GM13976 (cell line): Measurements from ENCODE around the gene SNTB2.

Experiments
- DNase-seq: peaks from one replicate; pipeline ENCODE4 v3.0.0; 2012; ENCODE audit warnings: low spot score
- CTCF ChIP-seq: IDR thresholded peaks from 2 replicates; pipeline ENCODE4 v1.5.1; 2012; ENCODE audit warnings: borderline replicate concordance, mild to moderate bottlenecking; ENCODE audit not compliant: insufficient read depth; ENCODE audit errors: extremely low read depth, missing control alignments, control extremely low read depth
- in situ Hi-C: fragments of 300-500 bp; cut with MboI; formaldehyde crosslinking; loops from one replicate; pipeline ENCODE4 v1.12.0; 2022; ENCODE audit warnings: low sequenced_read_pairs, mixed read lengths, inconsistent platforms; ENCODE audit not compliant: unreplicated experiment

The SNTB2 gene

GRCh38 chr16:69169051-69169450, 17.9 kb upstream of the SNTB2 start:
- in situ Hi-C loops: no loop called here
- DNase-seq: no peak
- no peak for TF ChIP-seq CTCF

- no peak for DNase-seq
- in situ Hi-C loops: no loop called here
- TF ChIP-seq CTCF: no peak
Measured at GRCh38 chr16:69169607-69170352, 17.2 kb upstream of the SNTB2 start.

- DNase-seq: no peak
- in situ Hi-C loops: no loop called here
Measured at GRCh38 chr16:69171325-69172084, 15.5 kb upstream of the SNTB2 start.

GRCh38 chr16:69176033-69176800, 10.7 kb upstream of the SNTB2 start:
- in situ Hi-C loops: no loop called here
- DNase-seq: no peak
- no peak for TF ChIP-seq CTCF

More at GRCh38 chr16:69171325-69172084, 15.5 kb upstream of the SNTB2 start:
- no peak for TF ChIP-seq CTCF

- no peak for DNase-seq
- TF ChIP-seq CTCF: no peak
- in situ Hi-C loops: no loop called here
Measured at GRCh38 chr16:69179328-69180010, 7.5 kb upstream of the SNTB2 start.

GRCh38 chr16:69180011-69180338, 7.0 kb upstream of the SNTB2 start:
- no peak for DNase-seq
- in situ Hi-C loops: no loop called here

More at GRCh38 chr16:69180011-69180338, 7.0 kb upstream of the SNTB2 start:
- no peak for TF ChIP-seq CTCF
